ENCODE results near the gene MTCL1. TPM values are rescaled to one million over a fixed set of nuclear protein-coding genes. Genes with fewer than 3 reads are reported as not detected.

Gene MTCL1
- polyA plus RNA-seq, 3 donors = not detected

GRCh38 chr18:8807488-8807805 lies 102.1 kb downstream of the MTCL1 start:
- no peaks in the 10 kb centered on the region for H3K27me3 ChIP-seq (ENCODE audit: control insufficient read depth in 2 of 2, insufficient read depth in 2 of 2, low read length in 2 of 2)
- Mint-ChIP-seq H3K36me3 (no peaks in the 10 kb centered on the region), H3K4me3 (no peak overlapping the region), H3K27me3 (ENCODE audit: low read depth in 3 of 3) (peaks cover 0 to 2% (median 1%) of the 10 kb centered on the region in 3 donors), H3K27ac (no peak overlapping the region), H3K4me1 (peaks cover 2% of the 10 kb centered on the region), H3K9me3 (no peaks in the 10 kb centered on the region)
- no peaks in the 10 kb centered on the region for H3K9me3 ChIP-seq (replicated peaks in 1 of 2; ENCODE audit: control insufficient read depth in 1 of 2, insufficient read depth in 1 of 2, low read length in 2 of 2)
- WGBS (ENCODE audit: insufficient coverage) = 8% methylated on average over 2 of the region's 3 CpGs
- no peaks in the 10 kb centered on the region for H3K36me3 ChIP-seq (replicated peaks in 1 of 2; ENCODE audit: control insufficient read depth in 1 of 2, insufficient read depth in 2 of 2, low read length in 2 of 2)
- no peaks in the 10 kb centered on the region for H3K4me1 ChIP-seq (ENCODE audit: control insufficient read depth in 1 of 2, insufficient read depth in 2 of 2, low read length in 2 of 2)
- no peak overlapping the region for H3K9ac ChIP-seq (ENCODE audit: insufficient read depth, low read length, poor library complexity, severe bottlenecking)
- no peak overlapping the region for H3K4me2 ChIP-seq (replicated peaks; ENCODE audit: extremely low read depth, low read length, poor library complexity, severe bottlenecking)
- no peak overlapping the region for H2AFZ ChIP-seq (ENCODE audit: insufficient read depth, low read depth, low read length, poor library complexity, severe bottlenecking)
- intact Hi-C loops (cut with micrococcal nuclease) = no loop called here
- H3K27ac ChIP-seq (ENCODE audit: low read depth in 1 of 2, low read length in 2 of 2) = no peak overlapping the region
- H3K79me2 ChIP-seq (ENCODE audit: insufficient read depth, low read length) = no peaks in the 10 kb centered on the region
- TF ChIP-seq CTCF (IDR thresholded peaks at IDR 0.05) = no peak
- H4K20me1 ChIP-seq (ENCODE audit: insufficient read depth, low read length) = no peaks in the 10 kb centered on the region
- no peak overlapping the region for H3K4me3 ChIP-seq (replicated peaks in 1 of 3; ENCODE audit: low read depth in 2 of 3, low read length in 3 of 3)
- no peak for DNase-seq

- 100% methylated on average over 2 of the region's 6 CpGs for WGBS (ENCODE audit: insufficient coverage)
- Mint-ChIP-seq H3K4me3 (no peak overlapping the region), H3K36me3 (no peaks in the 10 kb centered on the region), H3K9me3 (no peaks in the 10 kb centered on the region), H3K27ac (no peak overlapping the region), H3K4me1 (peaks cover 2% of the 10 kb centered on the region), H3K27me3 (ENCODE audit: low read depth in 3 of 3) (peaks cover 1 to 2% (median 2%) of the 10 kb centered on the region in 3 donors)
- no peaks in the 10 kb centered on the region for H3K79me2 ChIP-seq (ENCODE audit: insufficient read depth, low read length)
- no peaks in the 10 kb centered on the region for H3K36me3 ChIP-seq (replicated peaks in 1 of 2; ENCODE audit: control insufficient read depth in 1 of 2, insufficient read depth in 2 of 2, low read length in 2 of 2)
- H3K9ac ChIP-seq (ENCODE audit: insufficient read depth, low read length, poor library complexity, severe bottlenecking) = no peak overlapping the region
- no peak overlapping the region for H3K4me2 ChIP-seq (replicated peaks; ENCODE audit: extremely low read depth, low read length, poor library complexity, severe bottlenecking)
- H3K4me1 ChIP-seq (ENCODE audit: control insufficient read depth in 1 of 2, insufficient read depth in 2 of 2, low read length in 2 of 2) = no peaks in the 10 kb centered on the region
- DNase-seq = no peak
- no peak overlapping the region for H3K4me3 ChIP-seq (replicated peaks in 1 of 3; ENCODE audit: low read depth in 2 of 3, low read length in 3 of 3)
- no peak for TF ChIP-seq CTCF (IDR thresholded peaks at IDR 0.05)
- no peaks in the 10 kb centered on the region for H3K27me3 ChIP-seq (ENCODE audit: control insufficient read depth in 2 of 2, insufficient read depth in 2 of 2, low read length in 2 of 2)
- intact Hi-C loops (cut with micrococcal nuclease) = no loop called here
- H3K9me3 ChIP-seq (replicated peaks in 1 of 2; ENCODE audit: control insufficient read depth in 1 of 2, insufficient read depth in 1 of 2, low read length in 2 of 2) = no peaks in the 10 kb centered on the region
- H4K20me1 ChIP-seq (ENCODE audit: insufficient read depth, low read length) = no peaks in the 10 kb centered on the region
- H3K27ac ChIP-seq (ENCODE audit: low read depth in 1 of 2, low read length in 2 of 2) = no peak overlapping the region
- no peak overlapping the region for H2AFZ ChIP-seq (ENCODE audit: insufficient read depth, low read depth, low read length, poor library complexity, severe bottlenecking)
Observed at GRCh38 chr18:8808001-8808400, 102.6 kb downstream of the MTCL1 start.
